GM12801 (cell line): ENCODE data around the gene PPP1R3C.

Experiments used
- TF ChIP-seq, protein P1 (sequence below): IDR thresholded peaks from one replicate; pipeline ENCODE4 v1.5.1; 2011; ENCODE audit warnings: control low read depth; ENCODE audit not compliant: insufficient read length; ENCODE audit errors: extremely low read depth

PPP1R3C gene

DNA sequence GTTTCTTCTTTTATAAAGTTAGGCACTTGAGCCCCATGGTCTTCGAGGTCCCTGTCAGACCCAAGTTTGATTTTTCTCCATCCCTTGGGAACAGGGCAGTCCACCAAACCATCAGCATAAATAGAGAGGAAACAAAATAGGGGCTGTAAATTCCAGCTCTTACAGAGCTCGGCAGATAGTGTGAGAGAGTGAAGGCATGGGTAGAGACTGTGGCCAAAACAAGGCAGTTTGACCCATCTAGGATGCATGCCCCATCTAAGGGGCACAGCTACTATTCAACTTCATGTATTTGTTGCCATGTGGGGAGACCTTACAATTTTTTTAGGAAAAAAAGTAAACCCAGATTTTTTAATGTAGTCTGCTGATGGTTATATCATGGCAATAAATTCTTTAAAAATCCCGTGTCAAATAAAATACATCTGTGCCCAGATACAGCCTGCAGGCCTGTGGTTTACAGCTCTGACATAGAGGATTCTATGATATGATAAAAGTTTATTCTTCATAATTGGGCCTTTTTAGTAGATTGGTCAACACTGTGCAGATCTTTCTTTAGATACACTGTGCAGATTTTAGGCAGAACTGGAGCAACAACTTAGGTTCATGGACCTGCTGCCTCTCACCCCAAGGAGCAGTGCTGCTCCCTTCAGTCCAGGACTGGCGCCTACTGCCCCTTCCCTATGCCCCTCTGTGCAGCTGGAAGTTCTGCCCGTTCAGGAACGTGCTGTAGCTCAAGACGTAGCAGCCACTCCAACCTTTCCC, 5.3 kb downstream of the PPP1R3C start:
- TF ChIP-seq, protein P1, sequence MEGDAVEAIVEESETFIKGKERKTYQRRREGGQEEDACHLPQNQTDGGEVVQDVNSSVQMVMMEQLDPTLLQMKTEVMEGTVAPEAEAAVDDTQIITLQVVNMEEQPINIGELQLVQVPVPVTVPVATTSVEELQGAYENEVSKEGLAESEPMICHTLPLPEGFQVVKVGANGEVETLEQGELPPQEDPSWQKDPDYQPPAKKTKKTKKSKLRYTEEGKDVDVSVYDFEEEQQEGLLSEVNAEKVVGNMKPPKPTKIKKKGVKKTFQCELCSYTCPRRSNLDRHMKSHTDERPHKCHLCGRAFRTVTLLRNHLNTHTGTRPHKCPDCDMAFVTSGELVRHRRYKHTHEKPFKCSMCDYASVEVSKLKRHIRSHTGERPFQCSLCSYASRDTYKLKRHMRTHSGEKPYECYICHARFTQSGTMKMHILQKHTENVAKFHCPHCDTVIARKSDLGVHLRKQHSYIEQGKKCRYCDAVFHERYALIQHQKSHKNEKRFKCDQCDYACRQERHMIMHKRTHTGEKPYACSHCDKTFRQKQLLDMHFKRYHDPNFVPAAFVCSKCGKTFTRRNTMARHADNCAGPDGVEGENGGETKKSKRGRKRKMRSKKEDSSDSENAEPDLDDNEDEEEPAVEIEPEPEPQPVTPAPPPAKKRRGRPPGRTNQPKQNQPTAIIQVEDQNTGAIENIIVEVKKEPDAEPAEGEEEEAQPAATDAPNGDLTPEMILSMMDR = no peak

DNA sequence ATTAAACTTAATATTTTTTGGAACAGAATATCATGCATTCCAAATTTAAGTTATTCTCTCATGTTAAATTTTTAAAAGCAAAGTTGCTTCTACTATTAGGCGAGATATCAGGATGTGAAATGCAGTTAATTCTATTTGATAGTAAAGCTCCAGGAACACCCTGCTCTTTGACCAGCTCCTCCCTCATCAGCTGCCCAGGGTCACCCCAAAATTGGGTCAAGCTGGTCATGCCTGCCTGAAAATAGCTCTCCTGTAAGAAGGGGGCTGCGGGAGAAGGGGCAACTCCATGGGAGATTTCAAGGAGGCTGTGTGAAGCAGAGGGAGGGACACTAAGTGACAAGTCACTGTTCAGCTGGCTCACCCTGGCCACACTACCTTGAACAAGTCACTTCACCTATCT, 5.9 kb downstream of the PPP1R3C start:
- TF ChIP-seq, protein P1 = no peak

DNA sequence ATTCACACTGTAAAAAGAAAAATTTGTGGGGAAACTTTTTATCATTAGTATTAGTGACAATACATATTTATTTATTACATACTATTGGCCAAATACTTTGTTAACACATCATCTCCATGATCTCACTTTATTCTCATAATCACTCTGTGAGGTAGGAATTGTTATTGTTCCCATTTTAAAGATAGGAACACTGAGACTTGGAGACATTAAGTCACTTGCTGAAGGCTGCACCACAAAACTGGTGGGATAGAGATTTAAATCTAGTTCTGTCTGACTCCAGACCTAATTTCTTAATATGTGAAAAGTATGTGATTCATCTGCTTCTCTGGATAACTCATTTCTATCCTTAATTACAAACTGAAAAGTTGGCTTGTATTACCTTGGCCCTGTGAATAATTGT, 8.2 kb downstream of the PPP1R3C start:
- TF ChIP-seq, protein P1 = no peak

DNA sequence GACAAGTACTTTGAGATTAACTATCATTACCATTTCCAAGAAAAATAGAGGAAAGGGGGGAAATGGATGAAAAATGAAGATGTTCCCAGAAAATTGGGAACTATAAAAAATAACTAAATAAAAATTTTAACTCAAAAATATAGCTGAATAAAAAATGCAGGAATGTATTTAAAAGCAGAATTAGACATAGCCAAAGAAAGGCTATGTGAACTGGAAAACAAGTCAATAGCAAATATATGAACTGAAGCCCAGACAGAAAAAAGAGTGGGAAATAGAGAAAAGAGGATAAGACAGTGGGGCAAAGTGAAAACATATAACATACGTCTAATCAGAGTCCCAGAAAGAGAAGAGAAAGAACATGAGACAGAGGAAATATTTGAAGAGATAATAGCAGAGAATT, 10.3 kb downstream of the PPP1R3C start:
- TF ChIP-seq, protein P1 = no peak

DNA sequence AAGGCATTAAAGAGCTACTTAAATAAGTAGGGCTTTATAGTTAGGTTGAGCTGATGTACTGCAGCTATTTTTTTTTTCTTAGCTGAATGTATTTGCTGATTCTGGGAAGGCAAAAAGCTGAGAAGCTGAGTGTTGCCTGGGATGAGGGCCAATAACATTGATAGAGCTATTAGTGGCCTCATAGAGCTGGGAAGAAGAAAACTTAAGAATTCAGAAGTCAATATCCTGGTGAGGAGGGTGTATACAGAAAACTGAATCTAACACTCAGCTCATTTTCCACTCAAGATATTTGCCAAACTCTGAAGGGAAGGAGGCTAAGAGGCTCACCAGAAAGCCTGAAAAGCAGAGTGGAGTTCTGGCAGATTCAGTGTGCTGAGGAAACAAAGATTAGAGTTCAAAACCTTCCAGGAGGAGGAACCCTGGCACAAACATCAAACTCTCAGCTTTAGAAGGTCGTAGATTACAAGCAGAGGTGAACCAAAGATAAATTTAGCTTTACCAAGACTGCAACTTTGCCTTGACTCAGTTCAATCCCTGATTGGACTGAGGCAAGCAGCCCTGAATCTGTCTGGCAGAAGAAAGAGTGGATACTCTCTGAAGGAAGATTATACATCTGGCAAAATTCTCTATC, 11.3 kb downstream of the PPP1R3C start:
- TF ChIP-seq, protein P1 = no peak

DNA sequence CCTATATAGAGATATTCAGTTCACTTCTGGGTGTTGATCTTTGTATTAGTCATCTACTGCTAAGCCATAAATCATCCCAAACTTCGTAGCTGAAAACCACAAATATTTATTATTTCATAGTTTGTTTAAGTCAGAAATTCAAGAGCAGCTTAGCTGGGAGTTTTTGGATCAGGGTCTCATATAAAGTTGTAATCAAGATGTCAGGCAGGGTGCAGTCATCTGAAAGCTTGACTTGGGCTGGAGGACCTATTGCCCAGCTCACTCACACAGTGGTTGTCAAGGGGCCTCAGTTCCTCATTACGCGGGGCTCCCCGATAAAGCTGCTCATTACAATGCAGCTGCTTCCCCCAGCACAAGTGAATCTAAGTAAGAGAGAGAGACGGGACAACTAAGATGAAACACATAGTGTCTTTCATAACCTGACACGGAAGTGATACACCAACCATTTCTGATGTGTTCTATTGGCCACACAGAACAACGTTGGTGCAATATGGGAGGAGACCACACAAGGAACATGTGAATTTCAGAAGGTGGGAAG, 15.7 kb downstream of the PPP1R3C start:
- TF ChIP-seq, protein P1 = no peak

DNA sequence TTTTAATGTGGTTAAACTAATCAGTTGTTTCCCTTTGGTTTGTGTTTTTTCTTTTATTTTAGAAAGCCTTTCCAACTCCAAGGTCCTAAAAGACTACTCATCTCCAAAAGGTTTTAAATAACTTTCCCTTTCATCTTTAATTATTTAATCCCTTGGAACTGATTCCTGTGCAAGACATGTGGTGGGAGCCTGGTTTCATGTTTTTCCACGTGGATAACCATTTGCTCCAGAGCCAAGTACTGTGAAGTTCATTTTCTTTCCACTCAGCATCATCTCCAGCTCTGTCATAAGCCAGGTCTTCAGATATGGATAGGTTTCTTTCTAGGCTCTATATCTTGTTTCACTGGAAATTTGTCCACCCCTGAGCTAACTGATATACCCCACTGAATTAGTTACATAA, 16.7 kb downstream of the PPP1R3C start:
- TF ChIP-seq, protein P1 = no peak
